Measurements from ENCODE around the gene LIN7C.

Gene LIN7C

DNA sequence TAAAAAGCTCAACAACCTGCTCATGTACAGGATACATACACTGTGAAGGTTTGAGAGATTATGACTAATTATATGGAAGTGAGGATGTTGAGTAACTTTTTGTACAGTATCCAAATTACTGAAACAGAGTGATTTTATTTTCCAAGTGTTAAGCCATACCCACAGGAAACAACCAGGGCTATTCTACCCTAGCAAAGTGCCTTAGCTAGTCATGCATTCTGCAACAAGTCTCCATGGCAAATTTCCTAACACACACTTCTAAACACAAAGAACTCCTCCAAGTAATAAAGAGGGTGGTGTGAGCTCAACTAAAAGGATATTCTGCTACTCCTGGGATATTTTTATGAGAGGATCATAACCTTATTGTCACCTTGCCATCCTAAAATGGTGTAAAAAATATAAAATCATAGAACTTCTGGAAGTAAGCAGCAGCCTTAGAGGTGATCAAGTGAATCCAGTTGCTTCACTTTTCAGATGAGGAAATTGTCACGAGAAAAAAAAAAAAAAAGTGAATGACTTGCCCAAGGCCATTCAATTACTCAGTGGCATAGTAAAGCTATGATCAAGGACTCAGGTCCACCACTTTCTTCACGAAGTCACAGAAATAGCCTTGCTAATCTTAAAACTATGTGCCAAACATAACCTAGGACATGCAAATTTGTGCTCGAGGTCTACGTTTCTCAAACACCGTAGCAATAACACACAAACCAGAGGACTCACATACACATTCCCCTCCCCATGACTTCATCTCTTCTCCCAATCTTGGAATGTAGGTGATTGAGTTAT lies 38.2 kb downstream of the LIN7C start:
- DNase-seq (ENCODE audit: insufficient read length, low spot score) (no peak), FAIRE-seq (peak; percentile 9)
- no peak for TF ChIP-seq TAF1 (IDR thresholded peaks at IDR 0.05; ENCODE audit: low read depth, low read length)
- no peak for TF ChIP-seq POLR2AphosphoS5 (IDR thresholded peaks at IDR 0.05; ENCODE audit: low read depth, low read length)
- no peak for TF ChIP-seq POLR2A (IDR thresholded peaks at IDR 0.05; ENCODE audit: low read depth, low read length)
- TF ChIP-seq SPI1 (IDR thresholded peaks at IDR 0.05; ENCODE audit: low read depth, low read length): no peak
- TF ChIP-seq PAX5 (IDR thresholded peaks at IDR 0.05; ENCODE audit: insufficient read depth, low read length, severe bottlenecking): no peak
- TF ChIP-seq POU2F2 (IDR thresholded peaks at IDR 0.05; ENCODE audit: low read depth, low read length): no peak

DNA sequence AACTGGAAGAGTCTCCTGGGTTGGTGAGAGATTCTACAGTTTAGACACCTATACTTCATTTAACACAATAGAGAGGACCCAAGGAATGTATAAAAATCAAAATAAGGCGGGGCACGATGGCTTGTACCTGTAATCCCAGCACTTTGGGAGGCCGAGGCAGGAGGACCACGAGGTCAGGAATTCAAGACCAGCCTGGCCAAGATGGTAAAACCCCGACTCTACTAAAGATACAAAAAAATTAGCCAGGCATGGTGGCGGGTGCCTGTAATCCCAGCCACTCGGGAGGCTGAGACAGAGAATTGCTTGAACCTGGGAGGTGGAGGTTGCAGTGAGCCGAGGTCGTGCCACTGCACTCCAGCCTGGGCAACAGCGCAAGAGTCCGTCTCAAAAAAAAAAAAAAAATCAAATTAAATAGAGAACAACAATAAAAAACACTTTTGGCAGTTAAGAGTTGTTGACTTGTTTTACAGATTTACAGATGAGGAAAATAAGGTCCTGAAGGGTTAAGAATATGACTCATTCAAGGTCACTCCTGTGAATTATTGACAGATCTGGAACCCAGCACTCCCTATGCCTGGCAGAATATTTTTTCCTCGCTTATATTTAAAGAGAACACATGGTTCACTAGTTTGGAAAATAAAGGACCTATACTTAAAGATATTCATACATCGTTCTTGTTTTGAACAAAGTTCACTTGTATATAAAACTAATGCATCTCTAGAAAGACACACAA lies 39.2 kb downstream of the LIN7C start:
- TF ChIP-seq POLR2A (IDR thresholded peaks at IDR 0.05; ENCODE audit: low read depth, low read length) (no peak), TAF1 (IDR thresholded peaks at IDR 0.05; ENCODE audit: low read depth, low read length) (no peak)
- FAIRE-seq (no peak), DNase-seq (ENCODE audit: insufficient read length, low spot score) (no peak)

DNA sequence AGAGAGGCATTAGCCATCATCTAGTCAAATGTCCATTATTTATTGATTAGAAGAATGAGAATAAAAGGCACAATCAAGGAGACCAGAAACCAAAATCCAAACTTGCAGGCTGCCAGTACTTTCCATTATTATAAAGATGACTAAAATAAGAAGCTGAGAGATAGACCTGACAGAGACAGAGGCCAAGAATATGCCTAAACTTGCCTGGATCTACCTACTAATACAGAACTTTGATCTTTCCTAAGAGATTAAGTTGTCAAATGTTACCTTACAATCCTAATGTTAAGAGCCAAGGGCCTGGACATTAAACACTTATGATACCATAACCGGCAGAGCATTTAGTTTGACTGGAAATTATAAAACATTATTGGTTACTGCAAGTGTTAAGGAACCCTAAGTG lies 40.2 kb downstream of the LIN7C start:
- FAIRE-seq: no peak
- TF ChIP-seq TAF1 (IDR thresholded peaks at IDR 0.05; ENCODE audit: low read depth, low read length) (no peak), POU2F2 (IDR thresholded peaks at IDR 0.05; ENCODE audit: low read depth, low read length) (no peak), POLR2A (IDR thresholded peaks at IDR 0.05; ENCODE audit: low read depth, low read length) (no peak), PAX5 (IDR thresholded peaks at IDR 0.05; ENCODE audit: insufficient read depth, low read length, severe bottlenecking) (no peak), POLR2AphosphoS5 (IDR thresholded peaks at IDR 0.05; ENCODE audit: low read depth, low read length) (no peak), SPI1 (IDR thresholded peaks at IDR 0.05; ENCODE audit: low read depth, low read length) (no peak)

DNA sequence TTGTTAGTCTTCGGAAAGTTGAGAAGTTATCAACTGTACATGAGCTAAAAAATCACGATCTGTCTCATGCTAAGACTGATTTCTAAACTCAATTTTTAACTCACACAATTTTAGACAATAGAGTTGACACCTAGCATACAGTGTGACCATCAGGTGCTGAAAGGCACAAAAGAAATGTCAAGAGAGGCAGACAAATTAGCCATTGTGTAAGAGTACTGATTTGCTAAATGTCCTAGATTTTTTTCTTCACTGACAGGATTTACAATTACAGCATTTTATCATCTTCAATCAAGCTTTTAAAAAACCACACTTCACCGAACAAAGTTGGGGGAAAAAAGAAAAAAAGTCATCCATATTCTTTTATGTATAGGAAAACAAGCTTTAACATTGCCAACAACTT lies 40.9 kb downstream of the LIN7C start:
- no peak for FAIRE-seq
- TF ChIP-seq TAF1 (IDR thresholded peaks at IDR 0.05; ENCODE audit: low read depth, low read length): no peak
- TF ChIP-seq POU2F2 (IDR thresholded peaks at IDR 0.05; ENCODE audit: low read depth, low read length): no peak
- no peak for TF ChIP-seq POLR2AphosphoS5 (IDR thresholded peaks at IDR 0.05; ENCODE audit: low read depth, low read length)
- no peak for TF ChIP-seq PAX5 (IDR thresholded peaks at IDR 0.05; ENCODE audit: insufficient read depth, low read length, severe bottlenecking)
- TF ChIP-seq SPI1 (IDR thresholded peaks at IDR 0.05; ENCODE audit: low read depth, low read length): no peak

More for the DNA sequence above, 40.2 kb downstream of the LIN7C start:
- DNase-seq (ENCODE audit: insufficient read length, low spot score): no peak

DNA sequence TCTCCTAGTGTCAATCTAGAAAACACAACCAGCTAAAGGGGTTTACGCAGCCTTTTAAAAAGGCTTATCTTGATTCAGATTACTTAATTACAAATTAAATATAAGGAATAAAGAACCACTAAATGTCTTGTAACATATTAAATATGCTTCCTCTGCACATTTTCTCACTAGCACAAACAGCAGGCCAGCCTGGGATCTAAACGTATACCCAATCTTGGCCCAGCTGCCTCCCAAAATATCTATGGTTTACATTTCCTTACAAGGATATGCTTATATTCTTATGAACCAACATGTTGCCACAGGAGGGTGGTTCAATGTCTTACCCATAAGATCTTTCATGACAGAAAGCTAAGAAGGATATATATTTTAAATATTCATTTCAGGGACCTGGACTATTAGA lies 41.7 kb downstream of the LIN7C start:
- TF ChIP-seq POU2F2 (IDR thresholded peaks at IDR 0.05; ENCODE audit: low read depth, low read length): no peak
- no peak for TF ChIP-seq POLR2A (IDR thresholded peaks at IDR 0.05; ENCODE audit: low read depth, low read length)
- TF ChIP-seq POLR2AphosphoS5 (IDR thresholded peaks at IDR 0.05; ENCODE audit: low read depth, low read length): no peak
- TF ChIP-seq PAX5 (IDR thresholded peaks at IDR 0.05; ENCODE audit: insufficient read depth, low read length, severe bottlenecking): no peak
- TF ChIP-seq SPI1 (IDR thresholded peaks at IDR 0.05; ENCODE audit: low read depth, low read length): no peak
- TF ChIP-seq TAF1 (IDR thresholded peaks at IDR 0.05; ENCODE audit: low read depth, low read length): no peak
- DNase-seq (ENCODE audit: insufficient read length, low spot score) (no peak), FAIRE-seq (no peak)

More for the DNA sequence above, 40.9 kb downstream of the LIN7C start:
- no peak for DNase-seq (ENCODE audit: insufficient read length, low spot score)

DNA sequence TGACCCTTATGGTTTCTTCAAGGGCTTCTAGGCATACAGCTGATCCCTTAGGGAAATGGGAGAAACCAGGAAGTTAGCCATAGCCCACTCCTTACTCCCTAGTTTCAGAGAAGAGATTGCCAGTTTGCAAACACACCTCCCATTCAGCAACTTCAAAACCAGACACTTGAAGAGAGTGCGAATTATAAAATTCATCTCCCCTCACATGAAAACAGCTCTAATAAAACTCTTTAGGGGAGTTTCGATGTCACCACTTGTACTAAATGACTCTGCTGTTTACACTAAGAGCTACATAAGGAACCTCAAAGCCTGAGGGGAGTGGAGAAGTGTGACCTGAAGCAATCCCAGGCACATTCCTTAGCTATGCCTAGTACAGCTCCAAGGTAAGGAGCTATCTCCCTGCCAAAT lies 42.3 kb downstream of the LIN7C start:
- TF ChIP-seq SPI1 (IDR thresholded peaks at IDR 0.05; ENCODE audit: low read depth, low read length): no peak
- TF ChIP-seq PAX5 (IDR thresholded peaks at IDR 0.05; ENCODE audit: insufficient read depth, low read length, severe bottlenecking): no peak
- no peak for TF ChIP-seq POU2F2 (IDR thresholded peaks at IDR 0.05; ENCODE audit: low read depth, low read length)
- no peak for TF ChIP-seq TAF1 (IDR thresholded peaks at IDR 0.05; ENCODE audit: low read depth, low read length)
- DNase-seq (ENCODE audit: insufficient read length, low spot score) (no peak), FAIRE-seq (no peak)

DNA sequence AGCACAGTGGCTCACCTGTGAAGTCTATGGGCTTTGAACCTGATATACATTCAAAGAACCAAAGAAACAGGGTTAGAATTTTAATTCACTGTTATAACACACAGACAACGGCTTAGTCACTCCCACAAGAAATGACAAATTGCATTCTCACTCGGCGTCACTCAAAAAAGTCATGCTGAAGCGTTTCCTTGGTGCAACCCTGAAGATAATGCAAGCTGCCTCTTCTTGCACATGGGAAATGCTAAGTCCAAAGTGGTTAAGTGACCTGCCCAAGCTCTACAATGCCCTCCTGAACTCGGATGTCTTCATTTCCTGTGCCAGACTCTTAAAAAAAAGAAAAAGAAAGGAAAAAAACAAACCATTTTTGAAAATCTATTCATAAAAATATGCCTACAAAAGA lies 44.0 kb downstream of the LIN7C start:
- DNase-seq (ENCODE audit: insufficient read length, low spot score) (no peak), FAIRE-seq (no peak)

DNA sequence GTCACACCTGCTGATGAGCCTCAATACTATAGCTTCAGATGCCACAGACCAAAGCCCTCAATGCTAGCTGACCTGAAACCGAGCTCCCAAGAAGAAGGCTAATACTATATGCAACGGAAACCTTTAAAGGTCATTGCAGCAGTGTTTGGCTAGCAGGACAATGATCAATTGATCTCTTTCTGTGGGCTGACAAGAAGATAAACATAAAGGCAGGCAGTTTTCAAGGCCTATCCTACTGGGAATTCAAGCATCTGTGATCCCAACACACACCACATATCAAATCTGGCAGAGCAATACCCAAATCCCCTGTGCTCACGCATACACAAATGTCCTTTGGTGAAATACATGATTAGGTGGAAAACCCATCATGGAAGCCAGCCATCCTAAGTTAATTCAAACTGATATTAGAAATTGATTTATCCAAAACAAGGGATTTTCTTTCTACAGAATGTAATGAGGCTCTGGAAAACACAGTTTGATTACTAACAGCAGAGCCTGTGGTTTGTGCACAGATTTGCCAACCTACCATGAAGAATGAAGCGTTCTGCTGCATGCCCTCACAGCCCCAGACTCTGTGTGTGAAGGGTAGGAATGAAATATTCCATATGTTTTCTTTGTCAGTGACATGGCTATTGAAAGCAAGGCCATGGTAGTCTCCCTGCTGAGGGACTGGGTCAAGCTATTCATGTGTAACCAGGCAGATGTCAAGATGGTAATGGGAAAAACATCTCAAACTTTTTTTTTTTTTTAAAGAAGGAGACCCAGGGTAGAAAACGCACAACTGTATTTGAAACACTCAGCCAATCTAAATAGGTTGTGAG lies 46.2 kb downstream of the LIN7C start:
- FAIRE-seq: no peak
- TF ChIP-seq POLR2AphosphoS5 (IDR thresholded peaks at IDR 0.05; ENCODE audit: low read depth, low read length) (no peak), PAX5 (IDR thresholded peaks at IDR 0.05; ENCODE audit: insufficient read depth, low read length, severe bottlenecking) (no peak), POU2F2 (IDR thresholded peaks at IDR 0.05; ENCODE audit: low read depth, low read length) (no peak), POLR2A (IDR thresholded peaks at IDR 0.05; ENCODE audit: low read depth, low read length) (no peak), TAF1 (IDR thresholded peaks at IDR 0.05; ENCODE audit: low read depth, low read length) (no peak), SPI1 (IDR thresholded peaks at IDR 0.05; ENCODE audit: low read depth, low read length) (no peak)

More for the DNA sequence above, 44.0 kb downstream of the LIN7C start:
- no peak for TF ChIP-seq SPI1 (IDR thresholded peaks at IDR 0.05; ENCODE audit: low read depth, low read length)

DNA sequence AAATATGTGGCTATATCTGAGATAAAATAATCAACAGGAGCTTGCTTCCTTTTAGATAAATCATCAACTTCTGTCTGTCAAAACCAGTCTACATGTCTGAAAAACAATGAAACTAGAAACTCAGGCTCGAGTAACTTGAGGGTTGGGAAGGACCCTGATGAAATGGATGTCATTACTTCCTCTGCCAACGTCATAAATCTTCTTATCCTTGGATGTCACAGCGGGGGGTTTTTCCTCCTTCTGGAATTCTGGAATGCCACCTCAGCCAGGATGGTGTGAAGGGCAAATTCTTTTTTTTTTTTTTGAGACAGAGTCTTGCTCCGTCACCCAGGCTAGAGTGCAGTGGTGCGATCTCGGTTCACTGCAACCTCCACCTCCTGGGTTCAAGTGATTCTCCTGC lies 47.4 kb downstream of the LIN7C start:
- TF ChIP-seq POLR2AphosphoS5 (IDR thresholded peaks at IDR 0.05; ENCODE audit: low read depth, low read length): no peak
- TF ChIP-seq POLR2A (IDR thresholded peaks at IDR 0.05; ENCODE audit: low read depth, low read length): no peak
- TF ChIP-seq TAF1 (IDR thresholded peaks at IDR 0.05; ENCODE audit: low read depth, low read length): no peak
- FAIRE-seq: no peak
- DNase-seq (ENCODE audit: insufficient read length, low spot score): no peak

More for the DNA sequence above, 46.2 kb downstream of the LIN7C start:
- DNase-seq (ENCODE audit: insufficient read length, low spot score): no peak
